Vagina (tissue), 2 donors: ENCODE data around the gene ONECUT1. TPM values are rescaled to one million over a fixed set of nuclear protein-coding genes. Genes with fewer than 3 reads are reported as not detected.

Experiments used
- DNase-seq, 2 donors: peaks; one replicate each; pipeline ENCODE4 v3.0.0-alpha.2; 2017; ENCODE audit errors: extremely low spot score in 2 of 2
- H3K27ac ChIP-seq: fragments of 200-600 bp; sonication (generic); one replicate; pipeline ENCODE4 v1.5.1; 2019
- H3K27me3 ChIP-seq: fragments of 200-600 bp; sonication (generic); one replicate; pipeline ENCODE4 v1.5.1; 2019
- H3K36me3 ChIP-seq, 2 donors: fragments of 200-600 bp; sonication (generic); one replicate each; pipeline ENCODE4 v1.5.1; 2017 to 2019
- H3K4me1 ChIP-seq: fragments of 200-600 bp; sonication (generic); one replicate; pipeline ENCODE4 v1.5.1; 2019
- H3K4me3 ChIP-seq, 2 donors: fragments of 200-600 bp; sonication (generic); 1 replicate in 1 of 2; 2 replicates in 1 of 2; pipeline ENCODE4 v1.5.1; 2016 to 2019
- H3K9me3 ChIP-seq: fragments of 200-600 bp; sonication (generic); one replicate; pipeline ENCODE4 v1.5.1; 2019
- CTCF ChIP-seq, 3 experiments: fragments of 450-650 bp in 2 of 3; fragments of 200-600 bp in 1 of 3; sonication (generic) in 1 of 3; IDR thresholded peaks; one replicate each; pipeline ENCODE4 v1.5.1; 2017 to 2019; ENCODE audit warnings: antibody characterized with exemption in 3 of 3, mild to moderate bottlenecking in 2 of 3, moderate library complexity in 2 of 3
- POLR2A ChIP-seq, 2 donors: fragments of 450-650 bp; IDR thresholded peaks; one replicate each; pipeline ENCODE4 v1.6.1; 2017; ENCODE audit warnings: antibody characterized with exemption in 2 of 2, mild to moderate bottlenecking in 2 of 2, moderate library complexity in 2 of 2
- POLR2AphosphoS5 ChIP-seq, 2 donors: sonication (generic); formaldehyde crosslinking; IDR thresholded peaks; one replicate each; pipeline ENCODE4 v1.9.0; 2017; ENCODE audit warnings: antibody characterized with exemption in 2 of 2, mild to moderate bottlenecking in 2 of 2, low read depth in 1 of 2; ENCODE audit not compliant: insufficient read depth in 1 of 2
- intact Hi-C: fragments of 100-400 bp; cut with DNase I; formaldehyde crosslinking; loops from one replicate; pipeline ENCODE4 v1.15.1; 2023
- total RNA-seq: library from RNA; depleted of rRNA; stranded (reverse); fragments of >200 nt; gene quantifications from one replicate; pipeline ENCODE4 v1.2.3, GENCODE V29; 2016

Gene ONECUT1
- total RNA-seq, 1 donor from 2014 or later: not detected

- intact Hi-C loops: no loop called here
- Histone ChIP-seq H3K4me3 (no peak overlapping the region), H3K27ac (no peak overlapping the region), H3K27me3 (no peaks in the 10 kb centered on the region), H3K36me3 (no peaks in the 10 kb centered on the region), H3K9me3 (no peaks in the 10 kb centered on the region), H3K4me1 (no peaks in the 10 kb centered on the region)
- DNase-seq: no peak
- TF ChIP-seq POLR2AphosphoS5 (IDR thresholded peaks at IDR 0.05; ENCODE audit: insufficient read depth in 1 of 2, low read depth in 1 of 2) (no peak), POLR2A (IDR thresholded peaks at IDR 0.05) (no peak), CTCF (IDR thresholded peaks at IDR 0.05) (no peak)
Observed at GRCh38 chr15:52715411-52715810, 74.7 kb downstream of the ONECUT1 start.

- H3K4me1 ChIP-seq: no peaks in the 10 kb centered on the region
- no peaks in the 10 kb centered on the region for H3K27me3 ChIP-seq
- H3K9me3 ChIP-seq: no peaks in the 10 kb centered on the region
- TF ChIP-seq POLR2AphosphoS5 (IDR thresholded peaks at IDR 0.05; ENCODE audit: insufficient read depth in 1 of 2, low read depth in 1 of 2): no peak
- TF ChIP-seq POLR2A (IDR thresholded peaks at IDR 0.05): no peak
- TF ChIP-seq CTCF (IDR thresholded peaks at IDR 0.05): no peak
- DNase-seq: no peak
- no peak overlapping the region for H3K27ac ChIP-seq
- intact Hi-C loops: no loop called here
- H3K36me3 ChIP-seq: no peaks in the 10 kb centered on the region
- no peak overlapping the region for H3K4me3 ChIP-seq
Observed at GRCh38 chr15:52714968-52715367, 75.2 kb downstream of the ONECUT1 start.

GRCh38 chr15:52710708-52711389 lies 79.3 kb downstream of the ONECUT1 start:
- H3K27me3 ChIP-seq: no peaks in the 10 kb centered on the region
- H3K27ac ChIP-seq: no peak overlapping the region
- intact Hi-C loops: no loop called here
- no peak for DNase-seq
- no peaks in the 10 kb centered on the region for H3K36me3 ChIP-seq
- H3K4me1 ChIP-seq: no peaks in the 10 kb centered on the region
- no peaks in the 10 kb centered on the region for H3K9me3 ChIP-seq
- H3K4me3 ChIP-seq: no peak overlapping the region
- no peak for TF ChIP-seq POLR2A (IDR thresholded peaks at IDR 0.05)
- no peak for TF ChIP-seq POLR2AphosphoS5 (IDR thresholded peaks at IDR 0.05; ENCODE audit: insufficient read depth in 1 of 2, low read depth in 1 of 2)
- no peak for TF ChIP-seq CTCF (IDR thresholded peaks at IDR 0.05)

- intact Hi-C loops: no loop called here
- TF ChIP-seq POLR2A (IDR thresholded peaks at IDR 0.05) (no peak), POLR2AphosphoS5 (IDR thresholded peaks at IDR 0.05; ENCODE audit: insufficient read depth in 1 of 2, low read depth in 1 of 2) (no peak), CTCF (IDR thresholded peaks at IDR 0.05) (no peak)
- Histone ChIP-seq H3K4me3 (no peak overlapping the region), H3K27me3 (no peaks in the 10 kb centered on the region), H3K4me1 (no peaks in the 10 kb centered on the region), H3K36me3 (no peaks in the 10 kb centered on the region), H3K9me3 (no peaks in the 10 kb centered on the region), H3K27ac (no peak overlapping the region)
- DNase-seq: no peak
Observed at GRCh38 chr15:52710050-52710707, 80.0 kb downstream of the ONECUT1 start.
